ENCODE results near the gene CYB561. TPM values are rescaled to one million over a fixed set of nuclear protein-coding genes. Genes with fewer than 3 reads are reported as not detected.
A peak's percentile ranks its signal among the peaks of the same experiment; 100 is the strongest.

The CYB561 gene, protein sequence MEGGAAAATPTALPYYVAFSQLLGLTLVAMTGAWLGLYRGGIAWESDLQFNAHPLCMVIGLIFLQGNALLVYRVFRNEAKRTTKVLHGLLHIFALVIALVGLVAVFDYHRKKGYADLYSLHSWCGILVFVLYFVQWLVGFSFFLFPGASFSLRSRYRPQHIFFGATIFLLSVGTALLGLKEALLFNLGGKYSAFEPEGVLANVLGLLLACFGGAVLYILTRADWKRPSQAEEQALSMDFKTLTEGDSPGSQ
- total RNA-seq (2014; rRNA removed; shearing (Covaris generic); ENCODE audit: low replicate concordance), result 18.6 and 42.8 TPM in 2 replicates

DNA sequence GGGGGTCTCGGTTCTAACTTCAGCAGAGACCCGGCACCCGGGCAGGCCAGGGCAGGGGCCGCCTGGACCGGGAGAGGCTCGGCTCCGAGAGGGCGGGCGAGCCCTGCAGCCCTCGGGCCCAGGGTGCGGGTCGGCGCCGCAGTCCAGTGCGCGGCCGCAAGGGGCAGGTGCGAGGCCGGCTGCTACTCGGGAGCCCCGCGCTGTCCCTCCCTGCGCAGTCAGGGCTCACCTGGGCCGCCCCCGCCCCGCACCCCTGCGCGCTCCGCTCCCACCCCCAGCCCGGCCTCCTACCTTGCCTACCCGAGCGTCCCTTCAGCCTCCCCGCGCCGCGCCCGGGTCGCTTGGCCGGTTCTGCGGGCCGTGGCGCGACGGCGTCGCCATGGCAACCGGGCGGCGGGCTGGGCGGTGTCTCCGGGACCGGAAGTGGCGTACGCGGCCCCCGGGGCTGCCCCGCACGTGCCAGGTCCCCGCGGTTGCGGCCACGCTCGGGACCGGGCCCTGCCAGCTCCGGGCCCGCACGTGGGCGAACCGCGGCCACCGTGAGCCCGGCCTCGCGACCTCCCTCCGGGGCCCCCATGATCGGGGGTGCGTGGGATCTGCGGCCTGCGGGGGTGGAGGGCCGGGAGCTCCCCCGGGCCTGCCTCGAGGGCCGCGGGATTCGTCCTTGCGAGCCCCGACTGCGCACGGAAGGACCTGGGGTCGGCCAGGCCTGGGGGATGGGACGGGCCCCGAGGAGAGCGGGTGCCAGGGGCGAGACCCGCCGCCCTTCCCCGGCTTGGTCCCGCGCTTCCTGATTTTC lies at the start of gene CYB561:
Gene CYB561 (minus strand): TSS at position 353 of the 799 bp plus-strand sequence. CDS start 8,759 bp downstream, outside the sequence.
- Histone ChIP-seq H3K9me3 (no peaks in the 10 kb centered on the region), H3K36me3 (peaks cover 5% of the 10 kb centered on the region; the same call in 1 of the 2 replicates), H3K4me3 (peak within 1 kb of the TSS; percentile 65), H3K27me3 (no peaks in the 10 kb centered on the region)
- peak; percentile 87 for DNase-seq

DNA sequence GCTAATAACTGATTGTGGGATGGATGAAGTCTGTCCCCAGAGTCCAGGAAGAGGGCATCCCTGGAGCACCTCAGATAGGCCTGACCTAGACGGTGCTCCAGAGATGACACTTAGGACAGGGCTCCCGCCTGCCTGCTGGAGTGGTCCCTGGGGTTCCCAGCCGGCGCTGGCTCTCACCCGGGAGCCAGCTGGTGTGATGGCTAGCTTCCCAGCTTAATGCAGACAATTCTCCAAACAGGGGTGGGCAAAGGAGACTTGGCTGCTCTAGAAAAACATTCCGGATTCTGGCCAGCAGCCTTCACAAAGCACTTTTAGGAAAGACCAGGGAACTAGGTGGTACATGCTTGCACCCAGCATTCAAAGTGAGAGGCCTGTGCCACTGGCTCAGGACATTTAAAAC lies 49.4 kb upstream of the CYB561 start:
- Histone ChIP-seq H3K9me3 (no peaks in the 10 kb centered on the region), H3K4me3 (no peak overlapping the region), H3K36me3 (no peaks in the 10 kb centered on the region), H3K27me3 (peaks cover 1% of the 10 kb centered on the region; the same call in 1 of the 2 replicates)
- DNase-seq, result peak; percentile 28

DNA sequence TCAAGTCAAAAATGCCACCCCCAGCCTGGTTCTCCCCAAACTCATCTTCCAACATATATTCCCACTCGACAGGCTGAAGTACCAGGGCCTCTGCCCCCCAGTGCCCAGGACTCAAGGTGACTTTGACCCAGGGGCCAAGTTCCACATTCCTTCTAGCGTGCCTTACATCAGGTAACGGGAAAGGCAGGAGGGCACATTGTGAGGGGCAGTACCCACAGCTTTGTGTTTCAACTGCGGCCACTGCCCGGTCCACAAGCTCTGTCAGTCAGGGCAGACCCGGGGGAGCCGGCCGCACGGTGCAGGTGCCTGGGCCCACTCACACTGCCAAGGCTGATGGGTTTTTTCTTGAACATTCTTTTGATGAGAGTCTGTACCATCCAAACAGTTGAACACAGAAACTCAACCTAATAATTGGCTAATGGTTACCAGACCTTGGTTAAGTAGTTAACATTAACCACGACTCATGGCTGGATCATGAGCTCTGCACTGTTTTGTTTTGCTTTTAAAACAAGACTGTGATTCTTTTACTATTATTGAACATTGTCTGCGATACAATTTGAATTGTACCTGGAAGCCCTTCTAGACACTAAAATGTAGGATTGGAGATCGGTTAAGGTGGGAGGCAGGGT lies 48.3 kb upstream of the CYB561 start:
- no peaks in the 10 kb centered on the region for H3K9me3 ChIP-seq
- H3K27me3 ChIP-seq, result no peaks in the 10 kb centered on the region
- no peak for DNase-seq
- no peaks in the 10 kb centered on the region for H3K36me3 ChIP-seq
- no peak overlapping the region for H3K4me3 ChIP-seq

DNA sequence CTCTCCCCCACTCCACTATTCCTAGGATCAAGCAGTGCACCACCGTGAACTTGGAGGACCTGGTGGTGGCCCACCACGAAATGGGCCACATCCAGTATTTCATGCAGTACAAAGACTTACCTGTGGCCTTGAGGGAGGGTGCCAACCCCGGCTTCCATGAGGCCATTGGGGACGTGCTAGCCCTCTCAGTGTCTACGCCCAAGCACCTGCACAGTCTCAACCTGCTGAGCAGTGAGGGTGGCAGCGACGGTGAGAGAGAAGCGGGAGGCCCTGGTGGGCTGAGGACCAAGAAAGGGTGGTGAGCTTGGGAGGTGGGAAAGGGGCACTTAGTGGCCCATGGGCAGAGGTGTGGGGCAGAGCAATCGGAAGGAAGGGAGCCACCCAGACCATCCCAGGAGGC lies 47.3 kb upstream of the CYB561 start:
- no peak for DNase-seq

DNA sequence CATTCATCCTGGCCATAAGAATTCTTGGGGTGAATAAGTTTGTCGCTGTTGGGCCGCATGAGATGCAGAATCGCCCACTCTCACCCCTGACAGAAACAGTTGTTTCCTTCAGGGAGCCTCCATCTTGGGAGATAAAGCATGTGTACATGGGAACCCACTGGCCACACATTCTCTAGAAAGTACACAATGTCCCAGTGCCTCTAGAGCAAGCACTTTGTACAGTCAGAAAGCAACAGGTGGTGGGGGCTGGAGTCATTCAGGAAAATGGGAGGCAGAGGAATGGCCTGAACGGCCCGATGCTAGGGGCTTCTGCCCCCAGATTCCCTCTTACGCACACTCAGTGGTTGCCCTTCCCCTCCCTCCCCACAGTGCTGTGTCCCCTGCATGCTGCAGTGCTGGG lies 46.8 kb upstream of the CYB561 start:
- DNase-seq, result no peak
- no peaks in the 10 kb centered on the region for H3K9me3 ChIP-seq
- H3K36me3 ChIP-seq, result no peaks in the 10 kb centered on the region
- no peaks in the 10 kb centered on the region for H3K27me3 ChIP-seq
- no peak overlapping the region for H3K4me3 ChIP-seq

More for the DNA sequence above, 47.3 kb upstream of the CYB561 start:
- H3K9me3 ChIP-seq, result no peaks in the 10 kb centered on the region
- H3K27me3 ChIP-seq, result no peaks in the 10 kb centered on the region
- no peak overlapping the region for H3K4me3 ChIP-seq
- no peaks in the 10 kb centered on the region for H3K36me3 ChIP-seq

DNA sequence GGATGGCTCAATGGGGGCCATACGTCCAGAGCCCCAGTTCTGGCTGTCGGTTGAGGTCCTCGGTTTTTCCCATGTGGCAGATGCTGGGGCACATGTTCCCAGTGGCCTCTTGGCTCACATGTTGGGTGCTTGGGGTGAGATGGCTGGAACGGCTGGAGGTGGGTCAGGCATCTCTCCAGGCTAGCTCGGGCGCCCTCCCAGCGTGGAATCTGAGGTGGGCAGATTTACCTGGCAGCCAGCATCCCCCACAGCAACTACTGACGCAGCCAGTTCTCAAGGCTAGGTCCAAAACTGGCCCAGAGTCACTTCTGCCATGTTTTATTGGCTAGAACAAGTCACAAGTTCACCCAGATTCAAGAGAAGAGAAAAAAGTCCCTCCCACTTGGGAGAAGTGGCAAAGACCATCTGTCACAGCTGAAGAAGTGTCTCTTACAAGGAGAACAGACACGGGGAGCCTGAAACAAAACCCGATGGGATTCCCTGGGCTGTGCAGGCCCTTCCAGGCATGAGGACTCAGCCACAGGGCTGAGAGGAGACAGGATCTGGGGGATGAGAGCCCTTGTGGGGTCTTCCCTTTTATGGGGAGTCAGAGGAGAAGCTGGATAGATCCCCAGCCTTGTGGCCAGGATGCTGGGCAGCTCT lies 46.0 kb upstream of the CYB561 start:
- DNase-seq, result no peak
- no peaks in the 10 kb centered on the region for H3K9me3 ChIP-seq
- H3K36me3 ChIP-seq, result no peaks in the 10 kb centered on the region

DNA sequence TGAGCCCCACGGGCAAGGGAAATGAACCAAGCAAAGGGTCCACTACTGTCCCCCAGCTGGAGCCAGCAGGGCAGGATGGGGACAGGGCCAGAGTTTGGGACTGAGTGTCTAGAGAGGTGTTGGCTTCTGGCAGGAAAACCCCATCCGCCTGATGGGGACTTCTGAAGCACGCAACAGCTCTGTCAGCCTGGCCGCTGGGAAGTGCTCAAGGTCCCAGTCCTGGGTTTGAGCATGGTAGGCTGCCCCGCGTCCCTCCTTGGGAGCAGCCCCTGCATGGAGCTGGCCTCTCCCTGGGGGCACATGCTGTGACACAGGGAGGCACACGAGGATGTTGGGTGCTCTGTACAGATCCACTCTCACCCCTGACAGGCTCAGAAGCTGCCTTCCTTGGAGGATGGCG lies 45.3 kb upstream of the CYB561 start:
- DNase-seq, result no peak

More for the DNA sequence above, 46.0 kb upstream of the CYB561 start:
- H3K4me3 ChIP-seq, result no peak overlapping the region
- H3K27me3 ChIP-seq, result no peaks in the 10 kb centered on the region

DNA sequence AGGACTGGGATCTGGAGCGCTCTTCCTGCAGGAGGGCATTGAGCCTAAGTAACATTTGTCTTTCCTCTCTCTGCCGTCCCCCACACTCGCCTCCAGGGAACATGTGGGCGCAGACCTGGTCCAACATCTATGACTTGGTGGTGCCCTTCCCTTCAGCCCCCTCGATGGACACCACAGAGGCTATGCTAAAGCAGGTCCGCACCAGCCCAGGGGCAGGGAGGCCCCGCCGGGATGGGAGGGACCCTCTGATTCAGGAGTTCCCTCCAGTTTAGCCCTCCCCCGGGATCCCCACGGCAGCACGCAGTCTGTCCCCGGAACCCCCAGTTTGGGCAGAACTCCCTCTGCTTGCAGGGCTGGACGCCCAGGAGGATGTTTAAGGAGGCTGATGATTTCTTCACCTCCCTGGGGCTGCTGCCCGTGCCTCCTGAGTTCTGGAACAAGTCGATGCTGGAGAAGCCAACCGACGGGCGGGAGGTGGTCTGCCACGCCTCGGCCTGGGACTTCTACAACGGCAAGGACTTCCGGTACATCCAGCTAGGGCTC lies 44.8 kb upstream of the CYB561 start:
- no peaks in the 10 kb centered on the region for H3K27me3 ChIP-seq
- H3K9me3 ChIP-seq, result no peaks in the 10 kb centered on the region
- H3K36me3 ChIP-seq, result no peaks in the 10 kb centered on the region
- DNase-seq, result no peak
- H3K4me3 ChIP-seq, result no peak overlapping the region

More for the DNA sequence above, 45.3 kb upstream of the CYB561 start:
- Histone ChIP-seq H3K27me3 (no peaks in the 10 kb centered on the region), H3K9me3 (no peaks in the 10 kb centered on the region), H3K36me3 (no peaks in the 10 kb centered on the region), H3K4me3 (no peak overlapping the region)

DNA sequence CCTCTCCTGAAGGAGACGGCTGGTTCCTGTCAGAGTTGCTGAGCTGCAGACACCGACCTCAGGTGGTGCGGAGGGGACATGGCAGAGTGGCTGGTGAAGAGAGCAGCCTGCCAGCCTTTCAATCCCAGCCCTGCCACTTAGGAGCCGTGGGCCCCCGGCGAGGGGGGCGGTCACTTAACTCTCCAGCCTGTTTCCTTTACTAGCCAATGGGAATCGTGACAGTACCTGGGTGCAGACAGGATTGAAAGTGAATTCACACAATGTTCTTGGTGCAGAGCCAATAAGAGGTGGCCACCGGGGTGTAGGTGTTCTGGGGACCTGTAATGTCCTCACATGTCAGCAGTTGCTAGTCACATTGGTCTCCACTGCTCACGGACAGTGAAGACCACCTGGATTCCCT lies 44.2 kb upstream of the CYB561 start:
- H3K4me3 ChIP-seq, result no peak overlapping the region
- H3K27me3 ChIP-seq, result no peaks in the 10 kb centered on the region
- H3K36me3 ChIP-seq, result no peaks in the 10 kb centered on the region
- no peaks in the 10 kb centered on the region for H3K9me3 ChIP-seq
- DNase-seq, result no peak

DNA sequence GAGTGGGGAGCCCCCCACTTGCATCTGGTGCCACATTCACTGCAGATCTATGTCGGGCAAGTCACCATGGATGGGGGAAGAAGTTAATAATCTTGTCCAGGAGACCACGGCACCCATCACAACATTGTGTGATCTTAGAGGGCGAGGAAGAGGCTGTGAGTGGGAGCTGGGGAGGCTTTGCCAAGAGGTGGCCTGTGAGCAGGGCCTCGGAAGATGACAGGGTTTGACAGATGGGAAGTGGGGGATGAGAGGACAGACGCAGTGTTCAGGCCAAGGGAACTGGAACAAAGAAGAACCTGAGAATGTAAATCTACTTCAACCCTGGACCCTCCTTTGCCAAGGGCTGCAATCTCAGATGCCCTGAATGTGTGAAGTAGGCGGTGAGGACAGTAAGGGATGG lies 43.2 kb upstream of the CYB561 start:
- H3K27me3 ChIP-seq, result no peaks in the 10 kb centered on the region
- no peak for DNase-seq
- H3K36me3 ChIP-seq, result no peaks in the 10 kb centered on the region
- no peak overlapping the region for H3K4me3 ChIP-seq
- H3K9me3 ChIP-seq, result no peaks in the 10 kb centered on the region

DNA sequence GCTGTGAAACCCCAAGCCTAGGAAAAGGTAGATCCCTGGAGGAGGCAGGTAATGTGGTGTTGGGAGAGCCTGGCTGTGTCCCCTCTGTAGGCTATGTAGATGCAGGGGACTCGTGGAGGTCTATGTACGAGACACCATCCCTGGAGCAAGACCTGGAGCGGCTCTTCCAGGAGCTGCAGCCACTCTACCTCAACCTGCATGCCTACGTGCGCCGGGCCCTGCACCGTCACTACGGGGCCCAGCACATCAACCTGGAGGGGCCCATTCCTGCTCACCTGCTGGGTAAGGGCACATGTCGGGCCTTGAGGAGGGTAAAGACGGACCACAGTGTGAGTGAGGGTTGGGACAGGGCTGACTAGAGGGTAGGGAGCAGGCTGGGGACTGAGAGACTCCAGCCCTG lies 42.7 kb upstream of the CYB561 start:
- H3K36me3 ChIP-seq, result no peaks in the 10 kb centered on the region
- no peak overlapping the region for H3K4me3 ChIP-seq
- no peaks in the 10 kb centered on the region for H3K27me3 ChIP-seq
- H3K9me3 ChIP-seq, result no peaks in the 10 kb centered on the region
- no peak for DNase-seq

DNA sequence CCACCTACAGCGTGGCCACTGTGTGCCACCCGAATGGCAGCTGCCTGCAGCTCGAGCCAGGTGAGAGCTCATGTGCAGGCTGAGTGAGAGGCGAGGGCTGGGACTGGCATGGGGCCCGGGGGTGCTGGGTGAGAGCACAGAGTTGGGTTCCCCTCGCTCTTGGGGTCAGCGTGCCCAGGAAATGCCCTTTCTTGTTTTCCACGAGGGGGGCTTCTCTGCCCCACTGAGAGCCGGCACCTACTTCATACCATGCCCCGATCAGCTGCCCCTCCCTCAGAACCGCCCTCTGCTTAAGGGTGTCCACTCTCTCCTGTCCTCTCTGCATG lies 40.9 kb upstream of the CYB561 start:
- no peak overlapping the region for H3K4me3 ChIP-seq
- H3K9me3 ChIP-seq, result no peaks in the 10 kb centered on the region
- no peak for DNase-seq
- no peaks in the 10 kb centered on the region for H3K36me3 ChIP-seq
- no peaks in the 10 kb centered on the region for H3K27me3 ChIP-seq

DNA sequence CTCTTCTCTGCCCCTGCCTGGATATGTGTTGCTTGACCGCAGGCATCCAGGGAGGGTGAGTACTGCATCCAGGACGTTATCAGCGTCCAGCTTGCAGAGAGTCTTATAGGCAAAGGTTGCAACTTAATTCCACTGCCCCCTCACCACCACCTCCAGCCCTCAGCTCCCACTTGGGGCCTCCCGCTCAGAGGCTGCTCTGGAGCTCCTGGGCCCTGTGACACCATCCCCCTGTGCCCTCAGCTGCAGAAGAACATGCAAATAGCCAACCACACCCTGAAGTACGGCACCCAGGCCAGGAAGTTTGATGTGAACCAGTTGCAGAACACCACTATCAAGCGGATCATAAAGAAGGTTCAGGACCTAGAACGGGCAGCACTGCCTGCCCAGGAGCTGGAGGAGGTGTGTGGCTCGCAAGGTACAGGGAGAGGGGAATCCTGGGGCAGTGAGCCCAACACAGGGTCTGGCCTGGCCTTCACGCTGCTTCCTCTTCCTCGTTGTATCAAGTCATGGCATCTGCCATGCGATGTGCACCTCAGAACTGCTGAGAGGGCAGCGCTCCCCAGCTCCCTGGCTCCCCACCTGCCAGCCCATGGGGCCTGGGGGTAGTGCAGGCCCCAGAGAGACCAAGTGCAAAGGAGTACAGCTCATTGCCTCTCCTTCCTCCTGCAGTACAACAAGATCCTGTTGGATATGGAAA lies 40.4 kb upstream of the CYB561 start:
- no peak for DNase-seq
- Histone ChIP-seq H3K27me3 (no peaks in the 10 kb centered on the region), H3K36me3 (no peaks in the 10 kb centered on the region), H3K9me3 (no peaks in the 10 kb centered on the region), H3K4me3 (no peak overlapping the region)

DNA sequence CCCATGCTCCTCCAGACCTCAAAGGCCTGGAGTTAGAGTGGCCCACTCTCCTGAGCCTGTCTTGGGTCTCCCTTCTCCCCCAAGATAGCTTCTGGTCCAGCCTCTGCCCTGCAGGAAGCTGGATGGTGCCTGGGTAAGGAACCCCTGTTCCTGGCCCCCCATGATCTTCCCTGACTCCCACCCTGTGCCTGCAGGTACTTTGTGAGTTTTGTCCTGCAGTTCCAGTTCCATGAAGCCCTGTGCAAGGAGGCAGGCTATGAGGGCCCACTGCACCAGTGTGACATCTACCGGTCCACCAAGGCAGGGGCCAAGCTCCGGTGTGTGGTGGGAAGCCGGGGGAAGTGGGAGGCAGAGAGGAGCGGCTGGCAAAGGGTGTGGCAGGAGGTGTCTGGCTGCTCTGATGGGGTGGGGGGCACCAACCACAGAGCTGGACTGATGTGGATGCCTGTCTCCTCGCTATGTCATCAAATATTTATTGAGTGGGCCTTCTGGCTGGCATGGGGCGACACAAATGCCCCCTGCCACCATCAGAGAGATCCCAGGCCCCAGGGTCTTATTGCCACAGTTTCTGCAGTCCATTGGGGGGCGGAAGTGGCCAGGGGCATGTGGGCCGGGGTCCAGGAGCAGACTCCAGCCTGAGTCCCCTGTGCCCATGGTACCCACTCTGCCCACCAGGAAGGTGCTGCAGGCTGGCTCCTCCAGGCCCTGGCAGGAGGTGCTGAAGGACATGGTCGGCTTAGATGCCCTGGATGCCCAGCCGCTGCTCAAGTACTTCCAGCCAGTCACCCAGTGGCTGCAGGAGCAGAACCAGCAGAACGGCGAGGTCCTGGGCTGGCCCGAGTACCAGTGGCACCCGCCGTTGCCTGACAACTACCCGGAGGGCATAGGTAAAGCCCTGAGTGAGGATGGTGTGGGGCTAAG lies 37.8 kb upstream of the CYB561 start:
- Histone ChIP-seq H3K9me3 (no peaks in the 10 kb centered on the region), H3K27me3 (no peaks in the 10 kb centered on the region), H3K4me3 (no peak overlapping the region), H3K36me3 (no peaks in the 10 kb centered on the region)
- no peak for DNase-seq

DNA sequence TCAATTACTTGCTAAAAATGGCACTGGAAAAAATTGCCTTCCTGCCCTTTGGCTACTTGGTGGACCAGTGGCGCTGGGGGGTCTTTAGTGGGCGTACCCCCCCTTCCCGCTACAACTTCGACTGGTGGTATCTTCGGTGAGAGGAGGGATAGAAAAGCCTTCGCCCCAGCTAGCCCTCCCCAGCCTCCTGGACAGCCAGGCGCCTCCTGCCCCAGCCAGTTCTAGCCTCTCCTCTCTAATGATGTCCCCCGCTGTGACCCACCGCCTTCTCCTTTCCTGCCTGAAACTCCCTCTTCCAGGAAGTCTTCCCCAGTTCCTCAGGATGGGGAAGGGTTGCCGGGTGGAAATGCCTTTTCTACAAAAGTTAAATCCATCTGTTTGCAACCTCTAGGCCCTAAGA lies 36.9 kb upstream of the CYB561 start:
- Histone ChIP-seq H3K27me3 (no peaks in the 10 kb centered on the region), H3K4me3 (no peak overlapping the region), H3K36me3 (no peaks in the 10 kb centered on the region), H3K9me3 (no peaks in the 10 kb centered on the region)
- DNase-seq, result no peak
